NCI-H1694 (cell line): ENCODE data around the gene IVNS1ABP.
"Not testable (repeated sequence)": the region's sequence is repeated elsewhere in the genome, so short reads cannot be mapped to it uniquely, and the experiment has no call there.

Experiments used
- DNase-seq: peaks from one replicate; lab custom pipeline; 2025; lab: John Stamatoyannopoulos, UW

IVNS1ABP gene

GRCh38 chr1:185292237-185292636, 24.8 kb downstream of the IVNS1ABP start:
- no peak for DNase-seq

- DNase-seq, result no peak
Observed at GRCh38 chr1:185291652-185292051, 25.4 kb downstream of the IVNS1ABP start.

GRCh38 chr1:185291159-185291558, 25.9 kb downstream of the IVNS1ABP start:
- DNase-seq, result no peak

- DNase-seq, result no peak
Observed at GRCh38 chr1:185289880-185290279, 27.2 kb downstream of the IVNS1ABP start.

GRCh38 chr1:185288435-185288834, 28.6 kb downstream of the IVNS1ABP start:
- DNase-seq, result no peak

- no peak for DNase-seq
Observed at GRCh38 chr1:185287451-185287850, 29.6 kb downstream of the IVNS1ABP start.

- DNase-seq, result no peak
Observed at GRCh38 chr1:185284533-185285276, 32.3 kb downstream of the IVNS1ABP start.

GRCh38 chr1:185284116-185284515, 32.9 kb downstream of the IVNS1ABP start:
- DNase-seq, result no peak

- DNase-seq, result no peak
Observed at GRCh38 chr1:185281245-185281644, 35.8 kb downstream of the IVNS1ABP start.

GRCh38 chr1:185280589-185280988, 36.5 kb downstream of the IVNS1ABP start:
- no peak for DNase-seq

GRCh38 chr1:185279571-185279970, 37.5 kb downstream of the IVNS1ABP start:
- no peak for DNase-seq

GRCh38 chr1:185271921-185272320, 45.1 kb downstream of the IVNS1ABP start:
- no peak for DNase-seq

- DNase-seq, result no peak
Observed at GRCh38 chr1:185268352-185268751, 48.7 kb downstream of the IVNS1ABP start.

- no peak for DNase-seq
Observed at GRCh38 chr1:185267701-185268100, 49.3 kb downstream of the IVNS1ABP start.

GRCh38 chr1:185267301-185267700, 49.7 kb downstream of the IVNS1ABP start:
- no peak for DNase-seq

GRCh38 chr1:185265314-185265713, 51.7 kb downstream of the IVNS1ABP start:
- no peak for DNase-seq

- no peak for DNase-seq
Observed at GRCh38 chr1:185263780-185264179, 53.3 kb downstream of the IVNS1ABP start.

- DNase-seq, result no peak
Observed at GRCh38 chr1:185263292-185263691, 53.8 kb downstream of the IVNS1ABP start.

GRCh38 chr1:185262151-185262550, 54.9 kb downstream of the IVNS1ABP start:
- DNase-seq, result no peak

GRCh38 chr1:185260611-185261010, 56.4 kb downstream of the IVNS1ABP start:
- DNase-seq, result no peak

- no peak for DNase-seq
Observed at GRCh38 chr1:185258676-185259075, 58.4 kb downstream of the IVNS1ABP start.

- no peak for DNase-seq
Observed at GRCh38 chr1:185257950-185258208, 59.2 kb downstream of the IVNS1ABP start.

GRCh38 chr1:185257116-185257949, 59.7 kb downstream of the IVNS1ABP start:
- not testable (repeated sequence) for DNase-seq

- not testable (repeated sequence) for DNase-seq
Observed at GRCh38 chr1:185255595-185255994, 61.4 kb downstream of the IVNS1ABP start.
